Measurements from ENCODE around the gene SHC2. TPM values are rescaled to one million over a fixed set of nuclear protein-coding genes. Genes with fewer than 3 reads are reported as not detected.

Gene SHC2
- total and polyA plus RNA-seq, 2 donors (not counting 3 experiments of a cell fraction or from before 2014, with no cell fraction given): 7.5 to 11.8 TPM

DNA sequence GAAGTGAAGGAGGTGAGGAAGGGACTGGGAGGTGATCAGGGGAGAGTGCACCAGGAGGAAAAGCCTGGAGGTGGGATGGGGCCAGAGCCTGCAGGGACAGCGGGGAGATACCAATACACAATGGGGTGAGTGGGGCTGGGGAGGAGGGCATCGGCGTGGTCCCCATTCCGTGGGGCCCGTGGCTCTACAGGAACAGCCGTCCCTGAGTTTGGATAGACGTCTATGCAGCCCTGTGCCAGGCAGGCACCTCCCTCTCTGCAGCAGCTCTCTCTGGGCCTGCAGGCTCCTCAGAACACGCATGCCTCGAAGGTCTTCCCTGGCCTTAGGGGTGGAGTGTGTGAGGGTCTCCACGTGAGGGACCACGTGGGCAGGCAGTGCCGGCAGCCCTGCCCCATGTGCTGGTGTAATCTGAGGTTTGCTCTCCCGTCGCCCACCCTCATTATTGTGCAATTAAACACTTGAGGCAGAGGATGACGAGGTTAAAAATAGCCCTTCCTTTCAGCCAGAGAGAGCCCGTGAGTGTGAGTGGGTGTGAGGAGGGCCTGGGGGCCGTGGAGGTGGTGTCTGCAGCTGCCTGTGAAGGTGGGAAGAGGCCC, 68.4 kb downstream of the SHC2 start:
- dilution Hi-C loops (cut with MboI; ENCODE audit: extremely low pct_ligation_motif_present, low sequenced_read_pairs): no loop called here
- no peak for FAIRE-seq
- Histone ChIP-seq H3K4me2 (ENCODE audit: insufficient read depth, low read length) (no peak overlapping the region), H3K36me3 (ENCODE audit: control insufficient read depth in 2 of 2, extremely low read depth in 1 of 2, insufficient read depth in 2 of 2, low read length in 2 of 2) (no peaks in the 10 kb centered on the region), H3K27me3 (ENCODE audit: control insufficient read depth in 2 of 2, insufficient read depth in 2 of 2, low read length in 2 of 2) (no peaks in the 10 kb centered on the region), H3K79me2 (ENCODE audit: control insufficient read depth, insufficient read depth, low read length) (no peaks in the 10 kb centered on the region), H3K27ac (ENCODE audit: insufficient read depth, low read depth, low read length) (no peak overlapping the region), H3K4me3 (replicated peaks in 1 of 3; ENCODE audit: insufficient read depth in 1 of 3, low read depth in 1 of 3, low read length in 3 of 3) (no peak overlapping the region), H4K20me1 (replicated peaks; ENCODE audit: control insufficient read depth, extremely low read depth, insufficient read depth, low read length) (no peaks in the 10 kb centered on the region), H3K9me1 (replicated peaks; ENCODE audit: control insufficient read depth, extremely low read depth, insufficient read depth, low read length) (no peaks in the 10 kb centered on the region), H3K9me3 (replicated peaks; ENCODE audit: control insufficient read depth, insufficient read depth, low read length) (peaks cover 2% of the 10 kb centered on the region), H3K9ac (replicated peaks; ENCODE audit: extremely low read depth, insufficient read depth, low read length) (no peak overlapping the region), H2AFZ (ENCODE audit: low read depth, low read length) (no peak overlapping the region), H3K4me1 (ENCODE audit: control insufficient read depth, extremely low read depth, insufficient read depth, low read length) (no peaks in the 10 kb centered on the region)
- DNase-seq (ENCODE audit: low read depth, low spot score): no peak
- no peak for TF ChIP-seq JUN (IDR thresholded peaks at IDR 0.05; ENCODE audit: borderline replicate concordance, insufficient read depth, insufficient read length, low read depth)
- BruUV-seq (replicated peaks): no TSS peak
- intact Hi-C loops (cut with micrococcal nuclease): no loop called here
- ChIA-PET CTCF (no interaction called here), POLR2A (no interaction called here)

DNA sequence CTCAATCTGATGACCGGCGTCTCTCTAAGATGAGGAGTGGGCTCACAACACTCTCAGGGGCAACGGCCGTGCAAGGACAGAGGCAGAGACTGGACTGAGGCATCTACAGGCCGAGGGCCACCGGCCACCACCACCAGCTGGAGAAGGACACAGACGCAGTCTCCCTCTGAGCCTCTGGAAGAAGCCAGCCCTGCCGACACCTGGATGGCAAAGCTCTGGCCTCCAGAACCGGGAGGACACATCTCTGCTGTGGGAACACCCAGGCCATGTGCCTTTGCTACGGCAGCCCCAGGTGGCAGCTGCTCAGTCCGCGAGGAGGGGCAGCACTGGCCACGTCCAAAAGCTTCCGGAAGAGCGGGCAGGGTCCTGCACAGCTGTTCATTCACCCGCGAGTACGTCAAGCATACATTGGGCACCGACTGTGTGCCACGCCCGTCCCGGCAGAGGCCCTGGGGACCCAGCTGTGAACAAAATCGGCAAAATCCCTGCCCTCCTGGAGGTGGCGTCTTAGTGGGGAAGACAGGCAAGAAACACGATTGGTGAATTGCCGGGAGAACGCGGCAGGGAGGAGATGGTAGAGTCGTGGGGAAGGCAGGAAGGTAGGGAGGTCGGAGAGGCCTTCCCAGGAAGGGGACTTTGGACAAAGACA, 69.0 kb downstream of the SHC2 start:
- no peaks in the 10 kb centered on the region for H3K79me2 ChIP-seq (ENCODE audit: control insufficient read depth, insufficient read depth, low read length)
- peaks cover 2% of the 10 kb centered on the region for H3K9me3 ChIP-seq (replicated peaks; ENCODE audit: control insufficient read depth, insufficient read depth, low read length)
- intact Hi-C loops (cut with micrococcal nuclease): no loop called here
- H4K20me1 ChIP-seq (replicated peaks; ENCODE audit: control insufficient read depth, extremely low read depth, insufficient read depth, low read length): no peaks in the 10 kb centered on the region
- H2AFZ ChIP-seq (ENCODE audit: low read depth, low read length): no peak overlapping the region
- no peaks in the 10 kb centered on the region for H3K27me3 ChIP-seq (ENCODE audit: control insufficient read depth in 2 of 2, insufficient read depth in 2 of 2, low read length in 2 of 2)
- dilution Hi-C loops (cut with MboI; ENCODE audit: extremely low pct_ligation_motif_present, low sequenced_read_pairs): no loop called here
- H3K9me1 ChIP-seq (replicated peaks; ENCODE audit: control insufficient read depth, extremely low read depth, insufficient read depth, low read length): no peaks in the 10 kb centered on the region
- no peak overlapping the region for H3K4me2 ChIP-seq (ENCODE audit: insufficient read depth, low read length)
- no peak for TF ChIP-seq JUN (IDR thresholded peaks at IDR 0.05; ENCODE audit: borderline replicate concordance, insufficient read depth, insufficient read length, low read depth)
- no peak for TF ChIP-seq POLR2A (IDR thresholded peaks at IDR 0.05; ENCODE audit: low read depth, low read length)
- TF ChIP-seq GATA2 (IDR thresholded peaks at IDR 0.05; ENCODE audit: insufficient read depth, insufficient read length, low read depth, low read length): no peak
- TF ChIP-seq MYC (IDR thresholded peaks at IDR 0.05; ENCODE audit: low read depth, low read length): no peak
- TF ChIP-seq, protein P1, sequence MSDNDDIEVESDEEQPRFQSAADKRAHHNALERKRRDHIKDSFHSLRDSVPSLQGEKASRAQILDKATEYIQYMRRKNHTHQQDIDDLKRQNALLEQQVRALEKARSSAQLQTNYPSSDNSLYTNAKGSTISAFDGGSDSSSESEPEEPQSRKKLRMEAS (IDR thresholded peaks at IDR 0.05; ENCODE audit: insufficient read depth, insufficient read length): no peak
- TF ChIP-seq FOS (IDR thresholded peaks at IDR 0.05; ENCODE audit: borderline replicate concordance, insufficient read depth, low read length): no peak
- TF ChIP-seq, protein P2, sequence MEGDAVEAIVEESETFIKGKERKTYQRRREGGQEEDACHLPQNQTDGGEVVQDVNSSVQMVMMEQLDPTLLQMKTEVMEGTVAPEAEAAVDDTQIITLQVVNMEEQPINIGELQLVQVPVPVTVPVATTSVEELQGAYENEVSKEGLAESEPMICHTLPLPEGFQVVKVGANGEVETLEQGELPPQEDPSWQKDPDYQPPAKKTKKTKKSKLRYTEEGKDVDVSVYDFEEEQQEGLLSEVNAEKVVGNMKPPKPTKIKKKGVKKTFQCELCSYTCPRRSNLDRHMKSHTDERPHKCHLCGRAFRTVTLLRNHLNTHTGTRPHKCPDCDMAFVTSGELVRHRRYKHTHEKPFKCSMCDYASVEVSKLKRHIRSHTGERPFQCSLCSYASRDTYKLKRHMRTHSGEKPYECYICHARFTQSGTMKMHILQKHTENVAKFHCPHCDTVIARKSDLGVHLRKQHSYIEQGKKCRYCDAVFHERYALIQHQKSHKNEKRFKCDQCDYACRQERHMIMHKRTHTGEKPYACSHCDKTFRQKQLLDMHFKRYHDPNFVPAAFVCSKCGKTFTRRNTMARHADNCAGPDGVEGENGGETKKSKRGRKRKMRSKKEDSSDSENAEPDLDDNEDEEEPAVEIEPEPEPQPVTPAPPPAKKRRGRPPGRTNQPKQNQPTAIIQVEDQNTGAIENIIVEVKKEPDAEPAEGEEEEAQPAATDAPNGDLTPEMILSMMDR (IDR thresholded peaks at IDR 0.05; ENCODE audit: extremely low read depth in 1 of 2, insufficient read depth in 1 of 2, low read depth in 1 of 2, low read length in 2 of 2): no peak
- TF ChIP-seq POLR2AphosphoS5 (IDR thresholded peaks at IDR 0.05; ENCODE audit: insufficient read depth, low read depth, low read length): no peak
- TF ChIP-seq EZH2 (IDR thresholded peaks at IDR 0.05; ENCODE audit: borderline replicate concordance, low read depth, low read length, severe bottlenecking): no peak
- H3K9ac ChIP-seq (replicated peaks; ENCODE audit: extremely low read depth, insufficient read depth, low read length): no peak overlapping the region
- ChIA-PET CTCF (no interaction called here), POLR2A (no interaction called here)
- BruUV-seq (replicated peaks): no TSS peak
- no peaks in the 10 kb centered on the region for H3K4me1 ChIP-seq (ENCODE audit: control insufficient read depth, extremely low read depth, insufficient read depth, low read length)
- no peaks in the 10 kb centered on the region for H3K36me3 ChIP-seq (ENCODE audit: control insufficient read depth in 2 of 2, extremely low read depth in 1 of 2, insufficient read depth in 2 of 2, low read length in 2 of 2)
- no peak overlapping the region for H3K4me3 ChIP-seq (replicated peaks in 1 of 3; ENCODE audit: insufficient read depth in 1 of 3, low read depth in 1 of 3, low read length in 3 of 3)
- no peak overlapping the region for H3K27ac ChIP-seq (ENCODE audit: insufficient read depth, low read depth, low read length)
- no peak for FAIRE-seq
- no peak for DNase-seq (ENCODE audit: low read depth, low spot score)

Data from endothelial cell of umbilical vein (primary cell).